ENCODE measurements around the gene CIB2.

CIB2 gene

GRCh38 chr15:78120523-78120922 is 10.7 kb downstream of the CIB2 start:
- Histone ChIP-seq H3K27ac (ENCODE audit: low read length) (no peak overlapping the region), H3K27me3 (ENCODE audit: control insufficient read depth, insufficient read depth, low read length) (no peaks in the 10 kb centered on the region), H3K36me3 (ENCODE audit: control insufficient read depth, low read depth, low read length) (no peaks in the 10 kb centered on the region), H3K4me1 (ENCODE audit: control insufficient read depth, low read depth, low read length) (peaks cover 13% of the 10 kb centered on the region), H3K4me3 (ENCODE audit: low read length) (no peak overlapping the region), H3K9ac (ENCODE audit: low read length) (no peak overlapping the region), H3K9me3 (ENCODE audit: control insufficient read depth, low read depth, low read length) (no peaks in the 10 kb centered on the region)

GRCh38 chr15:78112551-78112950 is 18.7 kb downstream of the CIB2 start:
- H3K4me1 ChIP-seq (ENCODE audit: control insufficient read depth, low read depth, low read length), result peaks cover 4% of the 10 kb centered on the region
- no peaks in the 10 kb centered on the region for H3K9me3 ChIP-seq (ENCODE audit: control insufficient read depth, low read depth, low read length)
- H3K27me3 ChIP-seq (ENCODE audit: control insufficient read depth, insufficient read depth, low read length), result no peaks in the 10 kb centered on the region
- no peak overlapping the region for H3K9ac ChIP-seq (ENCODE audit: low read length)
- no peak overlapping the region for H3K27ac ChIP-seq (ENCODE audit: low read length)
- no peaks in the 10 kb centered on the region for H3K36me3 ChIP-seq (ENCODE audit: control insufficient read depth, low read depth, low read length)
- no peak overlapping the region for H3K4me3 ChIP-seq (ENCODE audit: low read length)

DNA sequence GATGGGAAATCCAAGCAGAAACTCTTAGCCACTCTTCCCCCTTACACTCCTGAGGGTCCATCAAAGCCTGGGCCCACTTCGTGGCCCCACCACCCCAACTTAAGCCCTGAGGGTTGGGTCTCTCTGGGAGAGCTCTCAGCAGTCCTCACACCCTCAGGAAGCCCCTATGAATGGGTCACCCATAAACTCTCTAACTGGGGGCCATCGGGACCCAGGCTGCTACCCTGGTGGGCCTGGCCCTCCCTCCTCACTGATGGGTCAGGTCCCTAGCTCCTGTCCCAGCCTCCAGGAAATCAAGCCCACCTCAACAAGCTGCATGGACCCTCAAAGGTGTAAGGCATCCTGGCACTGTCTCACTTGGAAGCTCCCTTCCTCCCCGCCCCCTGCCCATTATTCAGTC is 19.5 kb downstream of the CIB2 start:
- Histone ChIP-seq H3K27ac (ENCODE audit: low read length) (no peak overlapping the region), H3K9me3 (ENCODE audit: control insufficient read depth, low read depth, low read length) (no peaks in the 10 kb centered on the region), H3K4me1 (ENCODE audit: control insufficient read depth, low read depth, low read length) (peaks cover 4% of the 10 kb centered on the region), H3K9ac (ENCODE audit: low read length) (no peak overlapping the region), H3K36me3 (ENCODE audit: control insufficient read depth, low read depth, low read length) (no peaks in the 10 kb centered on the region), H3K27me3 (ENCODE audit: control insufficient read depth, insufficient read depth, low read length) (no peaks in the 10 kb centered on the region), H3K4me3 (ENCODE audit: low read length) (no peak overlapping the region)

DNA sequence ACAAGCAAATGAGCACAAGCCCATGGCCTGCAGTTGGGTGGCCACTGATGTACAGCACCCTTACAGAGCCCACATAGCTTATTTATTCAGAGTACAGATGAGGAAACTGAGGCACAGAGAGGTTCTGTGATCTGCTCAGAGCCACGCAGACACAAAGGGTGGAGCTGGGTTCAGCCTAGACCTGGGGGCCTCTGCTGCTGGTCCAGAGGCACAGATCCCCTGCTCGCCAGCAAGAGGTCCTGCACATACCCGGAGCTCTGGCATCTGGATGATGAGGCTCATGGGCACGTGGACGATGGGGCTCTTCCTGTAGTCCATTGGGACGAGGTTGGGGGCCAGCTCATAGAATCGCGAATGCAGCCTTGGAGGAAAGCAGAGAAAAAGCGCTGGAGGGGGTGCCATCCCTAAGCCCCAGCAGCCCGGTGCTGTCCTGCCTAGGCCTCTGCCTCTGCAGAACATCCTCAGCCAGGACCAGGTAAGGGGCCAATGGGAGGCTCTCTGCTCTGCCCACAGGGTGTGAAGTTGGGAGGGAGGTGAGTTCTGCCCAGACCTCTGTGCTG is 20.2 kb downstream of the CIB2 start:
- Histone ChIP-seq H3K27ac (ENCODE audit: low read length) (no peak overlapping the region), H3K36me3 (ENCODE audit: control insufficient read depth, low read depth, low read length) (no peaks in the 10 kb centered on the region), H3K4me1 (ENCODE audit: control insufficient read depth, low read depth, low read length) (peaks cover 4% of the 10 kb centered on the region), H3K4me3 (ENCODE audit: low read length) (no peak overlapping the region), H3K27me3 (ENCODE audit: control insufficient read depth, insufficient read depth, low read length) (no peaks in the 10 kb centered on the region), H3K9ac (ENCODE audit: low read length) (no peak overlapping the region), H3K9me3 (ENCODE audit: control insufficient read depth, low read depth, low read length) (no peaks in the 10 kb centered on the region)

DNA sequence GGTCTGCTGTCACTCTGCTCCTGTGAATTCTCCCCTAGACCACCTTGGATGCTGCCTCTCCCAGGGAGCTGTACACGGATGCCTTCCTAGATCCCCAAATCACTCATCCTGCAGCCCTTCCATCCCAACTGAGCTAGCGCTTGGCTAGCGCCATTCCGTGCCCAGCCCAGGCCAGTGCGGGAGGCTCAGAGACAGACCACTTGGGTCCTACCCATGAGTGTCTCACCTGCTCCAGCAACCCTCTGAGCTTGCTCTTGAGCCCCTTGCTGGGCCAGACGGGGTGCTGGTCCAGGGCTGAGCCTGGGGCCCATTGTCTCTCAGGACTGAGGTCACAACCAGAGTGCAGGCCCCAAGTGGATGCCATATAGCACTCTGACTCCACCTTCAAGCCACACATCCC is 21.1 kb downstream of the CIB2 start:
- Histone ChIP-seq H3K36me3 (ENCODE audit: control insufficient read depth, low read depth, low read length) (no peaks in the 10 kb centered on the region), H3K27me3 (ENCODE audit: control insufficient read depth, insufficient read depth, low read length) (no peaks in the 10 kb centered on the region), H3K4me3 (ENCODE audit: low read length) (no peak overlapping the region), H3K9ac (ENCODE audit: low read length) (no peak overlapping the region), H3K27ac (ENCODE audit: low read length) (no peak overlapping the region), H3K4me1 (ENCODE audit: control insufficient read depth, low read depth, low read length) (peaks cover 4% of the 10 kb centered on the region), H3K9me3 (ENCODE audit: control insufficient read depth, low read depth, low read length) (no peaks in the 10 kb centered on the region)

DNA sequence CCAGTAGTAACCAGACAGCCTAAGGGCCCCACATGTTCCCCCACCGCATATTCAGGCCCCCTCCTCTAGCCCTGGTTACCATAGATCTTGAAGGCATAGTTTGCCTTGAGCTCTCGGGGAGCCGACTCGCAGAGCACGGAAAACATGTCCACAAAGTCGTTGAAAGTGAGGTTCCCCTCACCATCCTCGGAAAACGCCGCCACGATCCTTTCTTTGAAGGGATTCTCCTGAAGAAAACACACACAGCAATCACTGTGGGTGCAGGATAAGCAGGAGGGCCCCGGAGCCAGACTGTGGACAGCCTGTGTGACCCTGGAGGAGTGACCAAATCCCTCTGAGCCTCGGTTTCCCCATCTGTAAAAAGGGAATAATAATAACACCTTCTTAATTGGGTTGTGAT is 22.1 kb downstream of the CIB2 start:
- H3K27ac ChIP-seq (ENCODE audit: low read length), result no peak overlapping the region
- no peaks in the 10 kb centered on the region for H3K9me3 ChIP-seq (ENCODE audit: control insufficient read depth, low read depth, low read length)
- no peaks in the 10 kb centered on the region for H3K27me3 ChIP-seq (ENCODE audit: control insufficient read depth, insufficient read depth, low read length)
- H3K9ac ChIP-seq (ENCODE audit: low read length), result no peak overlapping the region
- H3K4me3 ChIP-seq (ENCODE audit: low read length), result no peak overlapping the region
- H3K4me1 ChIP-seq (ENCODE audit: control insufficient read depth, low read depth, low read length), result peaks cover 4% of the 10 kb centered on the region
- H3K36me3 ChIP-seq (ENCODE audit: control insufficient read depth, low read depth, low read length), result no peaks in the 10 kb centered on the region

GRCh38 chr15:78108300-78109084 is 22.8 kb downstream of the CIB2 start:
- H3K27ac ChIP-seq (ENCODE audit: low read length), result no peak overlapping the region
- no peaks in the 10 kb centered on the region for H3K27me3 ChIP-seq (ENCODE audit: control insufficient read depth, insufficient read depth, low read length)
- no peak overlapping the region for H3K9ac ChIP-seq (ENCODE audit: low read length)
- H3K4me3 ChIP-seq (ENCODE audit: low read length), result no peak overlapping the region
- no peaks in the 10 kb centered on the region for H3K4me1 ChIP-seq (ENCODE audit: control insufficient read depth, low read depth, low read length)
- H3K9me3 ChIP-seq (ENCODE audit: control insufficient read depth, low read depth, low read length), result no peaks in the 10 kb centered on the region
- no peaks in the 10 kb centered on the region for H3K36me3 ChIP-seq (ENCODE audit: control insufficient read depth, low read depth, low read length)

DNA sequence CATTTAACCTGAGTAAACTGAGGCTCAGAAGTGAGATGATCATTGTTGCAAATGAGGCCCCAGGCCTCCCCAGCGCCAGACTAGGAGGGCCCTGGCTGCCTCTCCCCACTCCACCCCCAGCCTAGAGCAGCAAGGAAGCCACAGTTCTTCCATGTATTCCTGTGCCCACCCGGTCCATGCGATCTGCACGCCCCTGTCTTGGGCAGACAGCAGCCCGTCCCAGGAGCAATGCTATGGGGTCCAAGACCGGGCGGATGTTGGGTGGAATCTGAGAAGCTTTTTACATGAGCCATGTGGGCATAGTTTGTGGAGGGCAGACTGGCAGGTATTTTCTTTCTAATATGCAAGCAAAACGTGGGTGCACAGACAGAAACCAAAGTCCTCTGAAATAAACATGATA is 23.8 kb downstream of the CIB2 start:
- Histone ChIP-seq H3K9me3 (ENCODE audit: control insufficient read depth, low read depth, low read length) (no peaks in the 10 kb centered on the region), H3K4me3 (ENCODE audit: low read length) (no peak overlapping the region), H3K9ac (ENCODE audit: low read length) (no peak overlapping the region), H3K36me3 (ENCODE audit: control insufficient read depth, low read depth, low read length) (no peaks in the 10 kb centered on the region), H3K27ac (ENCODE audit: low read length) (no peak overlapping the region), H3K4me1 (ENCODE audit: control insufficient read depth, low read depth, low read length) (no peaks in the 10 kb centered on the region), H3K27me3 (ENCODE audit: control insufficient read depth, insufficient read depth, low read length) (no peaks in the 10 kb centered on the region)

- no peaks in the 10 kb centered on the region for H3K27me3 ChIP-seq (ENCODE audit: control insufficient read depth, insufficient read depth, low read length)
- no peak overlapping the region for H3K4me3 ChIP-seq (ENCODE audit: low read length)
- no peak overlapping the region for H3K27ac ChIP-seq (ENCODE audit: low read length)
- H3K36me3 ChIP-seq (ENCODE audit: control insufficient read depth, low read depth, low read length), result no peaks in the 10 kb centered on the region
- no peaks in the 10 kb centered on the region for H3K4me1 ChIP-seq (ENCODE audit: control insufficient read depth, low read depth, low read length)
- H3K9ac ChIP-seq (ENCODE audit: low read length), result no peak overlapping the region
- H3K9me3 ChIP-seq (ENCODE audit: control insufficient read depth, low read depth, low read length), result no peaks in the 10 kb centered on the region
Measured at GRCh38 chr15:78105476-78106241, 25.6 kb downstream of the CIB2 start.

- Histone ChIP-seq H3K36me3 (ENCODE audit: control insufficient read depth, low read depth, low read length) (no peaks in the 10 kb centered on the region), H3K4me3 (ENCODE audit: low read length) (no peak overlapping the region), H3K9ac (ENCODE audit: low read length) (no peak overlapping the region), H3K9me3 (ENCODE audit: control insufficient read depth, low read depth, low read length) (no peaks in the 10 kb centered on the region), H3K4me1 (ENCODE audit: control insufficient read depth, low read depth, low read length) (no peaks in the 10 kb centered on the region), H3K27ac (ENCODE audit: low read length) (no peak overlapping the region), H3K27me3 (ENCODE audit: control insufficient read depth, insufficient read depth, low read length) (no peaks in the 10 kb centered on the region)
Measured at GRCh38 chr15:78104566-78105475, 26.4 kb downstream of the CIB2 start.

DNA sequence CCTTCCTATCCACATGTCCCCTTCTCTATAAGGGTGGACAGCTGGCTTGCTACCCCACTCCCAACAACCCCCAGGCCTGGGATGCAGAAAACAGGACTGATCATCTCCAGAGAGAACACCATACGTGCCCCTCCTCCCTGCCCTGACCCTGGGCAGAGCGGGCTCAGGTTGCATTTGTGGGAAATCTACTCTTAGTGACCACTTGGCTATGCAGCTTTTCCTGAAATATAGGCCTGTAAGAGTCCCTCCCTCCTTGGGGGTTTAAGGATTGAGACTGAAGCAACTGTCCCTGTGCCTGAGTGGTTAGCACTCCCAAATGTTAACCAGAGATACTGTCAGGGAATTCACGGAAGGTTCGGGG is 27.1 kb downstream of the CIB2 start:
- no peak overlapping the region for H3K9ac ChIP-seq (ENCODE audit: low read length)

More for the DNA sequence above, 27.1 kb downstream of the CIB2 start:
- Histone ChIP-seq H3K4me3 (ENCODE audit: low read length) (no peak overlapping the region), H3K27ac (ENCODE audit: low read length) (no peak overlapping the region), H3K27me3 (ENCODE audit: control insufficient read depth, insufficient read depth, low read length) (no peaks in the 10 kb centered on the region), H3K36me3 (ENCODE audit: control insufficient read depth, low read depth, low read length) (no peaks in the 10 kb centered on the region), H3K9me3 (ENCODE audit: control insufficient read depth, low read depth, low read length) (no peaks in the 10 kb centered on the region), H3K4me1 (ENCODE audit: control insufficient read depth, low read depth, low read length) (no peaks in the 10 kb centered on the region)
